Nephron progenitor cell (in vitro differentiated cells): Measurements from ENCODE around the gene GTPBP2.

Experiments used
- DNase-seq: peaks from one replicate; pipeline ENCODE4 v3.0.0; 2021
- H3K27ac Mint-ChIP-seq: 2 replicates; pipeline ENCODE4 v1.8.0; 2021; ENCODE audit warnings: mild to moderate bottlenecking, moderate library complexity, mixed read lengths
- H3K27me3 Mint-ChIP-seq: 2 replicates; pipeline ENCODE4 v1.8.0; 2021; ENCODE audit warnings: mild to moderate bottlenecking, low read depth, mixed read lengths; ENCODE audit not compliant: poor library complexity
- H3K36me3 Mint-ChIP-seq: 2 replicates; pipeline ENCODE4 v1.8.0; 2021; ENCODE audit warnings: low read depth, mixed read lengths
- H3K4me1 Mint-ChIP-seq: 2 replicates; pipeline ENCODE4 v1.8.0; 2021; ENCODE audit warnings: mixed read lengths
- H3K4me3 Mint-ChIP-seq: 2 replicates; pipeline ENCODE4 v1.8.0; 2021; ENCODE audit warnings: mild to moderate bottlenecking, moderate library complexity, mixed read lengths
- H3K9me3 Mint-ChIP-seq: 2 replicates; pipeline ENCODE4 v1.8.0; 2021; ENCODE audit warnings: mild to moderate bottlenecking, moderate library complexity, mixed read lengths
- CTCF ChIP-seq: fragments of 200-600 bp; sonication (generic); IDR thresholded peaks from 2 replicates; pipeline ENCODE4 v1.5.0; 2021; ENCODE audit warnings: antibody characterized with exemption

GTPBP2 gene

GRCh38 chr6:43613721-43614395 is 15.2 kb downstream of the GTPBP2 start:
- no peak for TF ChIP-seq CTCF
- H3K36me3 Mint-ChIP-seq: peaks cover 34% of the 10 kb centered on the region
- no peaks in the 10 kb centered on the region for H3K27me3 Mint-ChIP-seq
- H3K9me3 Mint-ChIP-seq: no peaks in the 10 kb centered on the region
- H3K4me1 Mint-ChIP-seq: peaks cover 4% of the 10 kb centered on the region
- DNase-seq: no peak
- peak overlapping the region; percentile 84 for H3K27ac Mint-ChIP-seq
- H3K4me3 Mint-ChIP-seq: no peak overlapping the region

GRCh38 chr6:43610431-43610830 is 18.6 kb downstream of the GTPBP2 start:
- H3K4me1 Mint-ChIP-seq: peaks cover 4% of the 10 kb centered on the region
- no peak for DNase-seq
- no peak overlapping the region for H3K4me3 Mint-ChIP-seq
- H3K9me3 Mint-ChIP-seq: no peaks in the 10 kb centered on the region
- no peak overlapping the region for H3K27ac Mint-ChIP-seq
- H3K27me3 Mint-ChIP-seq: no peaks in the 10 kb centered on the region
- no peak for TF ChIP-seq CTCF
- H3K36me3 Mint-ChIP-seq: peaks cover 39% of the 10 kb centered on the region

- Mint-ChIP-seq H3K27ac (no peak overlapping the region), H3K4me1 (peaks cover 4% of the 10 kb centered on the region), H3K36me3 (peaks cover 45% of the 10 kb centered on the region), H3K4me3 (no peak overlapping the region), H3K9me3 (no peaks in the 10 kb centered on the region), H3K27me3 (no peaks in the 10 kb centered on the region)
- no peak for DNase-seq
- TF ChIP-seq CTCF: no peak
Measured at GRCh38 chr6:43609402-43609801, 19.7 kb downstream of the GTPBP2 start.

GRCh38 chr6:43608807-43609206 is 20.3 kb downstream of the GTPBP2 start:
- DNase-seq: no peak
- Mint-ChIP-seq H3K27ac (no peak overlapping the region), H3K9me3 (no peaks in the 10 kb centered on the region), H3K4me3 (no peak overlapping the region), H3K27me3 (no peaks in the 10 kb centered on the region), H3K36me3 (peaks cover 46% of the 10 kb centered on the region), H3K4me1 (peaks cover 4% of the 10 kb centered on the region)
- TF ChIP-seq CTCF: no peak

- H3K4me3 Mint-ChIP-seq: no peak overlapping the region
Measured at GRCh38 chr6:43608310-43608763, 20.7 kb downstream of the GTPBP2 start.

More at GRCh38 chr6:43608310-43608763, 20.7 kb downstream of the GTPBP2 start:
- DNase-seq: peak; percentile 80
- peaks cover 4% of the 10 kb centered on the region for H3K4me1 Mint-ChIP-seq
- peak; percentile 87 for TF ChIP-seq CTCF
- H3K27me3 Mint-ChIP-seq: no peaks in the 10 kb centered on the region
- H3K36me3 Mint-ChIP-seq: peaks cover 46% of the 10 kb centered on the region
- H3K27ac Mint-ChIP-seq: no peak overlapping the region
- H3K9me3 Mint-ChIP-seq: no peaks in the 10 kb centered on the region
